ENCODE results near the gene TRIOBP.

Gene TRIOBP

GRCh38 chr22:37664249-37665101 lies 32.4 kb upstream of the TRIOBP start:
- no peak for TF ChIP-seq EZH2phosphoT487 (IDR thresholded peaks at IDR 0.05; ENCODE audit: low read depth)
- TF ChIP-seq, protein P1, sequence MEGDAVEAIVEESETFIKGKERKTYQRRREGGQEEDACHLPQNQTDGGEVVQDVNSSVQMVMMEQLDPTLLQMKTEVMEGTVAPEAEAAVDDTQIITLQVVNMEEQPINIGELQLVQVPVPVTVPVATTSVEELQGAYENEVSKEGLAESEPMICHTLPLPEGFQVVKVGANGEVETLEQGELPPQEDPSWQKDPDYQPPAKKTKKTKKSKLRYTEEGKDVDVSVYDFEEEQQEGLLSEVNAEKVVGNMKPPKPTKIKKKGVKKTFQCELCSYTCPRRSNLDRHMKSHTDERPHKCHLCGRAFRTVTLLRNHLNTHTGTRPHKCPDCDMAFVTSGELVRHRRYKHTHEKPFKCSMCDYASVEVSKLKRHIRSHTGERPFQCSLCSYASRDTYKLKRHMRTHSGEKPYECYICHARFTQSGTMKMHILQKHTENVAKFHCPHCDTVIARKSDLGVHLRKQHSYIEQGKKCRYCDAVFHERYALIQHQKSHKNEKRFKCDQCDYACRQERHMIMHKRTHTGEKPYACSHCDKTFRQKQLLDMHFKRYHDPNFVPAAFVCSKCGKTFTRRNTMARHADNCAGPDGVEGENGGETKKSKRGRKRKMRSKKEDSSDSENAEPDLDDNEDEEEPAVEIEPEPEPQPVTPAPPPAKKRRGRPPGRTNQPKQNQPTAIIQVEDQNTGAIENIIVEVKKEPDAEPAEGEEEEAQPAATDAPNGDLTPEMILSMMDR (IDR thresholded peaks at IDR 0.05; ENCODE audit: low read depth, low read length), result no peak
- H4K20me1 ChIP-seq (ENCODE audit: insufficient read depth, low read length), result peaks cover 43% of the 10 kb centered on the region
- H2AFZ ChIP-seq (ENCODE audit: low read depth, low read length), result no peak overlapping the region
- H3K27me3 ChIP-seq (ENCODE audit: low read depth, low read length), result no peaks in the 10 kb centered on the region
- no peak overlapping the region for H3K4me3 ChIP-seq (ENCODE audit: low read length)
- H3K4me2 ChIP-seq (ENCODE audit: low read length), result no peak overlapping the region
- H3K9me3 ChIP-seq (ENCODE audit: insufficient read depth, low read length), result no peaks in the 10 kb centered on the region
- H3K9ac ChIP-seq (ENCODE audit: low read length), result no peak overlapping the region
- peaks cover 73% of the 10 kb centered on the region for H3K79me2 ChIP-seq (ENCODE audit: low read length)
- no peak overlapping the region for H3K27ac ChIP-seq (ENCODE audit: low read length)
- peaks cover 29% of the 10 kb centered on the region for H3K4me1 ChIP-seq (ENCODE audit: low read length)
- H3K36me3 ChIP-seq (replicated peaks; ENCODE audit: low read depth, low read length), result peaks cover 37% of the 10 kb centered on the region

DNA sequence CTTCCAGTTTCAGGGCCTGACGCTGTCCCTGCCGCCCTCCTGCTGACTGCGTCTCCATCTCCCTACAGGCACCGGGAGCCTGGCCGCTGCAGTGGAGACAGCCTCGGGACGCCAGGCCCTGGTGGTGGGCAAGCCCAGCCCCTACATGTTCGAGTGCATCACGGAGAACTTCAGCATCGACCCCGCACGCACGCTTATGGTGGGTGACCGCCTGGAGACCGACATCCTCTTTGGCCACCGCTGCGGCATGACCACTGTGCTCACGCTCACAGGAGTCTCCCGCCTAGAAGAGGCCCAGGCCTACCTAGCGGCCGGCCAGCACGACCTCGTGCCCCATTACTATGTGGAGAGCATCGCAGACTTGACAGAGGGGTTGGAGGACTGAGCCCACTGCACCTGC lies 31.4 kb upstream of the TRIOBP start:
- Histone ChIP-seq H3K36me3 (replicated peaks; ENCODE audit: low read depth, low read length) (peaks cover 34% of the 10 kb centered on the region), H3K9me3 (ENCODE audit: insufficient read depth, low read length) (no peaks in the 10 kb centered on the region), H3K9ac (ENCODE audit: low read length) (no peak overlapping the region), H3K79me2 (ENCODE audit: low read length) (peaks cover 63% of the 10 kb centered on the region), H2AFZ (ENCODE audit: low read depth, low read length) (no peak overlapping the region), H3K4me1 (ENCODE audit: low read length) (peaks cover 18% of the 10 kb centered on the region), H3K4me3 (ENCODE audit: low read length) (no peak overlapping the region), H3K27ac (ENCODE audit: low read length) (no peak overlapping the region), H3K27me3 (ENCODE audit: low read depth, low read length) (no peaks in the 10 kb centered on the region), H3K4me2 (ENCODE audit: low read length) (no peak overlapping the region), H4K20me1 (ENCODE audit: insufficient read depth, low read length) (peaks cover 33% of the 10 kb centered on the region)
- no peak for TF ChIP-seq EZH2phosphoT487 (IDR thresholded peaks at IDR 0.05; ENCODE audit: low read depth)

- Histone ChIP-seq H3K4me3 (ENCODE audit: low read length) (no peak overlapping the region), H3K9me3 (ENCODE audit: insufficient read depth, low read length) (no peaks in the 10 kb centered on the region), H3K79me2 (ENCODE audit: low read length) (peaks cover 25% of the 10 kb centered on the region), H3K4me1 (ENCODE audit: low read length) (peaks cover 10% of the 10 kb centered on the region), H3K4me2 (ENCODE audit: low read length) (no peak overlapping the region), H3K27me3 (ENCODE audit: low read depth, low read length) (no peaks in the 10 kb centered on the region), H2AFZ (ENCODE audit: low read depth, low read length) (no peak overlapping the region), H3K27ac (ENCODE audit: low read length) (no peak overlapping the region), H3K9ac (ENCODE audit: low read length) (no peak overlapping the region), H3K36me3 (replicated peaks; ENCODE audit: low read depth, low read length) (peaks cover 18% of the 10 kb centered on the region), H4K20me1 (ENCODE audit: insufficient read depth, low read length) (peaks cover 10% of the 10 kb centered on the region)
- no peak for TF ChIP-seq EZH2phosphoT487 (IDR thresholded peaks at IDR 0.05; ENCODE audit: low read depth)
- TF ChIP-seq, protein P1 (IDR thresholded peaks at IDR 0.05; ENCODE audit: low read depth, low read length), result no peak
Measured at GRCh38 chr22:37669586-37669985, 27.3 kb upstream of the TRIOBP start.

- no peak for TF ChIP-seq EZH2phosphoT487 (IDR thresholded peaks at IDR 0.05; ENCODE audit: low read depth)
- TF ChIP-seq, protein P1 (IDR thresholded peaks at IDR 0.05; ENCODE audit: low read depth, low read length), result no peak
- Histone ChIP-seq H2AFZ (ENCODE audit: low read depth, low read length) (no peak overlapping the region), H3K27ac (ENCODE audit: low read length) (no peak overlapping the region), H3K4me2 (ENCODE audit: low read length) (peak overlapping the region; percentile 27), H3K36me3 (replicated peaks; ENCODE audit: low read depth, low read length) (peaks cover 3% of the 10 kb centered on the region), H3K4me1 (ENCODE audit: low read length) (peaks cover 28% of the 10 kb centered on the region), H4K20me1 (ENCODE audit: insufficient read depth, low read length) (no peaks in the 10 kb centered on the region), H3K9me3 (ENCODE audit: insufficient read depth, low read length) (no peaks in the 10 kb centered on the region), H3K4me3 (ENCODE audit: low read length) (no peak overlapping the region), H3K79me2 (ENCODE audit: low read length) (peaks cover 12% of the 10 kb centered on the region; the same call in 1 of the 2 replicates), H3K9ac (ENCODE audit: low read length) (no peak overlapping the region), H3K27me3 (ENCODE audit: low read depth, low read length) (no peaks in the 10 kb centered on the region)
Measured at GRCh38 chr22:37672206-37672919, 24.5 kb upstream of the TRIOBP start.
